ENCODE data around the gene ARMCX2.
A peak's percentile ranks its signal among the peaks of the same experiment; 100 is the strongest.
"Not testable (repeated sequence)": the region's sequence is repeated elsewhere in the genome, so short reads cannot be mapped to it uniquely, and the experiment has no call there.

The ARMCX2 gene

GRCh38 chrX:101659601-101660063 lies at the start of gene ARMCX2:
Gene ARMCX2, minus strand, starts transcription at chrX:101659850. Its CDS starts 2,262 bp downstream, at chrX:101657588.
- DNase-seq, result peak in 1 of 2 experiments; percentile 29

- DNase-seq, result no peak
These were observed 49.7 kb upstream of the ARMCX2 start for GRCh38 chrX:101709384-101709783.

- no peak for DNase-seq
These were observed 48.5 kb upstream of the ARMCX2 start for GRCh38 chrX:101708163-101708562.

- no peak for DNase-seq
These were observed 33.8 kb upstream of the ARMCX2 start for GRCh38 chrX:101693476-101693875.

DNA sequence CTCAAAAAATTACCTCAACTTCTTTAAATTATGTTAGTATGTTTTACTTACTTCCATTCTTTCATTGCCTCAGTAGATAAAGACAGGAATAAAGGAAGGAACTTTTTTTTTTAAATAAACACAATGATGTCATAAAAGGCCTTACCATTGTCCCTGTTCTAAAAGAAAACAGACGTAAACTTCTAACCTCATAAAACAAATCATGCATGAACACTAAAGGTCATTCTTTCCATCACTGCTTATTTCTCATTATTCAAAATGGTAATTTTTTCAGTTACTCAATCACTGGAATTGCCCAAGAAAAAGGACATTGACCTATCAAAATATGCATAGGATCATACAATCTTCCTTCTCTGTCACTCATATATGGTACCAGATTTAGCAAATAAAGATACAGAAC lies 32.2 kb upstream of the ARMCX2 start:
- DNase-seq, result no peak

DNA sequence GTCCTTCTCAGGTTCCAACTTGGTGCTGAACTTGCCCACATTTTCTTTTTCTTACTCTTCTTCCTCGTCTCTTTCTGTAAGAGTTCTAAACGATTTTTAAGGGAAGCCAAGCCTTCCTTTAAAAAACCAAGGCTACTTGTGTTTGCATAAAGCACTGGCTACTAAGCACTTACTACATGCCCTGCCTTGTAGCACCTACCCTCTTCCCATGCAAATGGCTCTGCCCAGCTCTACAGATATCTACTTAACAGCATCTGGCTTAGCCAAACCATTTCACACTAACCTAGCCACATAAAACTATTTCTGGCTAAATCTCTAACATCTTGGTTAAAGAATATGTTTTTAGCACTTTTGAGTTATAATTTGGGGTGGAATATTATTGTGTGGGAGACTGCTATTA lies 26.9 kb upstream of the ARMCX2 start:
- DNase-seq, result no peak

- no peak for DNase-seq
These were observed 26.3 kb upstream of the ARMCX2 start for GRCh38 chrX:101685923-101686322.

- no peak for DNase-seq
These were observed 23.1 kb upstream of the ARMCX2 start for GRCh38 chrX:101682723-101683122.

DNA sequence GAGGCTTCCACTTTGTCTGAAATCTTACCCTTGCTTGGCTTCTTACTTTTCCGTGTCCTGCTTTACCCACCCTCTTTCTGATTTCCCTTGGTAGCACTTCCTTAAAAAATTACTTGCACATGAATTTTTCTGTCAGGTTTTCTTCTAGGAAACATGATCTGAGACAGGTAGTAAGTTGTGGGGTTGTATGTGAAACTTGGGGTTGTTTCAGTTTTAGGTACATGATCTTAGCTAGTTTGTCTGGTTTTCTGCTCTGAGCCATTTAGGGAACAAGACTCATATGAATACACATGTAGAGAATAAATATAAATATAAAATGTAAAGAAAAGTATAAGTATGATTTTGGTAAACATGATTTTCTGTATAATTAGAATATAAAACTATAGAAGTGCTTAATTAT lies 17.4 kb upstream of the ARMCX2 start:
- DNase-seq, result no peak

DNA sequence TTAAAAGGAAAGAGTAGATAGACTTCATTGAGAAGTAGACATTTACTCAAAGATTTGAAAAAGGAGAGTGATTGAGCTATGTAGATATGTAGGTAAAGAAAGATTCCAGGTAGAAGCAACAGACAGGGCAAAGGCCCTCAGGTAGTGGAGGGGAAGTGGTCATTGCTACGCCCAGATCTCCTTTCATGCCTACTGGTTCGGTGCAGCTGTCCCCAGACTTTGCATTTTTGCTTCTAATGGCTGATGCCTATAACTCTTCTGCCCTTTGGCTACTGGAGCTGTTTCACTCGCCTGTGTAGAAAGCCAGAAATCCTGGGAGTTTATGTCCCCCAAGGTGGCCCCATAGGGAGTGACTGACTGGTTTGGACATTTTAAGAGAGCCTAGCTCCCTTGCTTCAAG lies 16.9 kb upstream of the ARMCX2 start:
- DNase-seq, result no peak

DNA sequence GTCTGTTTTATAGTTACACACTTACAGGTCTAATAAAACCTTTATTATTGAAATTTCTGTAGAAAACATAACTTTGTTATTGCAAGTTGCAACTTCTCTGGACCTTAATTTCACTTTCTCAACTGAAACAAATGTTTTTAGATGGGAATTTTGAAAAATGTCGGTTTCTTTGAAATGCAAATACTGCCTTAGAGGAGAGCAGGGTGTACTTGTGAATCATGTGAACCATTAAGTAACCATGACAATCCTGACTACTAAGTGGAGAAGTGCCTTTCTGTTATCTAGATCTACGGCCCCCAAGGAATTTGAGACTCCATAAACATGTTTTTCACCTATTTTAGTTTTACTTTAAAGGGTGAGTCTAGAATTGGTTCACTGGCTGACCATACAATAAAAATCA lies 8.5 kb upstream of the ARMCX2 start:
- no peak for DNase-seq

GRCh38 chrX:101658661-101659491 lies 774 bp downstream of the ARMCX2 start:
- peak; percentile 68 to 75 for DNase-seq

GRCh38 chrX:101657495-101657894 lies 2.2 kb downstream of the ARMCX2 start:
- DNase-seq, result no peak

DNA sequence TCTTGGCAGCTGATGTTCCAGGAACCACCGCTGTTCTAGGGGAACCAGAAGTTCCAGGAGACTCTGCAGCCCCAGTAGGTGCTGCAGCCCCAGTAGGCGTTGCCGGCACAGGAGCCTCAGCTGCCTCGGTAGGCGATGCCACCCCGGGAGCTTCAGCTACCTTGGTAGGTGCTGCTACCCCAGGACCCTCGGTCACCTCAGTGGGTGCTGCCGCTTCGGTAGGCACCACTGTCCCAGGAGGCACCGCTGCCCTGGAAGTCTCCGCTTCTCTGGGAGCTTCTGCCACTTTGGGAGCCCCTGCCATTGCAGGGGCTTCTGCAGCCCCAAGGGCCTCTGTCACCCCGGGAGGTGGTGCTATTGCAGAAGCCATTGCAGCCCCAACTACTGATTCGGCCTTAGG lies 2.8 kb downstream of the ARMCX2 start:
- DNase-seq, result no peak

GRCh38 chrX:101655534-101655933 lies 4.1 kb downstream of the ARMCX2 start:
- no peak for DNase-seq

DNA sequence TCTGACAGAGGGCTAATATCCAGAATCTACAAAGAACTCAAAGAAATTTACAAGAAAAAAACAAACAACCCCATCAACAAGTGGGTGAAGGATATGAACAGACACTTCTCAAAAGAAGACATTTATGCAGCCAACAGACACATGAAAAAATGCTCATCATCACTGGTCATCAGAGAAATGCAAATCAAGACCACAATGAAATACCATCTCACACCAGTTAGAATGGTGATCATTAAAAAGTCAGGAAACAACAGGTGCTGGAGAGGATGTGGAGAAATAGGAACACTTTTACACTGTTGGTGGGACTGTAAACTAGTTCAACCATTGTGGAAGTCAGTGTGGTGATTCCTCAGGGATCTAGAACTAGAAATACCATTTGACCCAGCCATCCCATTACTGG lies 11.9 kb downstream of the ARMCX2 start:
- not testable (repeated sequence) for DNase-seq

DNA sequence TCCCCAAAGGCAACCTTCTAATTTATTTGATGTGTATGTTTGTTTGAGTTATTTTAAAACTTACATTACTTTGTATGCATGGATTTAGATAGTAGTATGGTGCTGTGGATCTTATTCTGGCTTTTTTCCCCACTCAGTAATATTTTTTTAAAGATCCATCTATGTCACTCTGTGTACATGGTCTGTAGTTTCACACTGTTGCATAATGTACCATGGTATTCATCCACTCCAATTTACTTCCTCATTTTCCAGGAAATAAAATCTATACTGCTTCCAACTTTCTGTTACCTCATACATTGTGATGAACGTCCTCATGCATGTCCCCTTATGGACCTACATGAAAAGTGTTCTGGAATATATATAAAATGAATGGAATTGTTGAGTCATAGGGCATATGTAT lies 17.6 kb downstream of the ARMCX2 start:
- no peak for DNase-seq

DNA sequence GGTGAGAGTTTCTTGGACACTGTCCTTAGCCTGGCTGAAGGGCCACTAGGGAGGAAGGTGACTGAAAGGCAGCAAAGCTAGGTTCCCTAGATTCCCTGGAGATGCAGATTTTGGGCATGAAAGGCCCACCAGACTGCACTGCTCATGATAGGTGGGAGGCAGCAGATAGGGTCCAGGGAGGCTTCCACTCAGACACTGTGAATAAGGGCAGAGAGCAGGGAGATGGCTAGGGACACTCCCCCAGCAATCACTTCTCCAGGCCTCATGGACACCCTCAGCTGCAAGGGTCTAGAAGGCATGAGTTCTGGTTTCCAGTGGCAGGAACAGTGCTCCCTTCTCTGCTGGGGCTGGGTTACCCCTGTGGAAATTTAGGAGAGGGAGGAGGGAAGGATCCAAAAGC lies 20.1 kb downstream of the ARMCX2 start:
- no peak for DNase-seq

DNA sequence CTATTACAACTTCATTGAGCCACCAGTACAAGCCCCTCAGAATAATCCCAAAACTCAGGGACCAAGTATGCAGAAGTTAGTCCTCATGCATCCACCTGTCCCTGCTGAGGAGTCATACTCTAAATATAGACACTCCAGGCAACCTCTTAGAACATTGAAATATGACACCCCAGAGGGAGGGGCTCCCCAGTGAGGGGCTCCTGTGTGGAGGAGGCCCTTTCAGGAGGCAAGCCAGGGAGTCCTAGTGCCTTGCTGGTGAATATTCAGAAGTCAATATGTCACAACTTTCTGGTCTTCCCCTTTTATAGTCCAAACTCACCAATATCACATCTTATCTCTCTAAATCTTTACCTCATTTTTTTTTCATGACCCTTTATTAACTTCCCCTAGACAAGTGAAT lies 40.3 kb downstream of the ARMCX2 start:
- no peak for DNase-seq

- DNase-seq, result peak; percentile 65 to 78
These were observed 42.1 kb downstream of the ARMCX2 start, which contains the start of gene ARMCX6 for GRCh38 chrX:101617211-101618191. Gene ARMCX6, minus strand, starts transcription at chrX:101618000. Its CDS starts 1,380 bp downstream, at chrX:101616620.

- no peak for DNase-seq
These were observed 53.9 kb downstream of the ARMCX2 start for GRCh38 chrX:101605728-101606127.

Data from activated T-cell treated with anti-CD3 and anti-CD28 coated beads, Interleukin-2, amount 50 U/mL, for 48 hours (primary cell).